Measurements from ENCODE around the gene ECM1. TPM values are rescaled to one million over a fixed set of nuclear protein-coding genes. Genes with fewer than 3 reads are reported as not detected.

ECM1 gene
- total RNA-seq, 1 donor from 2014 or later: 15.5 TPM

DNA sequence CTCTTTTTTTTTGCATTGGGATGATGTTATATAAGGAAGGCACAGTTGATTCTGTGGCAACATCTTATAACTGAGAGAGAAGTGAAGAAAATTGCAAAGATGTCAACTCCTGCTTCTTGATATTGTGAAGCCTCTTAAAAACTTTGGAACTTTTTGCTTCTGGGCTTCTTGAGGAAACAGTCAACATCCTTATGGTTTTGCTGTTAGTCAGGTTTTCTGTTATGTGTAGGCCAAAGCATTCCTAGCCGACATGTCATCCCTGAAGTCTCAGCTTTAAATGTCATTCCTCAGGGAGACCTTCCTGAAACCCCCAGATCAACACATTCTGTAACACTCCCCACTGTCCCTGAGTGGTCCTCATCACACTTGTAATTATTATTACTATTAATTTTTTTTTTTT lies 20.3 kb downstream of the ECM1 start:
- DNase-seq (no peak), ATAC-seq (no peak)

DNA sequence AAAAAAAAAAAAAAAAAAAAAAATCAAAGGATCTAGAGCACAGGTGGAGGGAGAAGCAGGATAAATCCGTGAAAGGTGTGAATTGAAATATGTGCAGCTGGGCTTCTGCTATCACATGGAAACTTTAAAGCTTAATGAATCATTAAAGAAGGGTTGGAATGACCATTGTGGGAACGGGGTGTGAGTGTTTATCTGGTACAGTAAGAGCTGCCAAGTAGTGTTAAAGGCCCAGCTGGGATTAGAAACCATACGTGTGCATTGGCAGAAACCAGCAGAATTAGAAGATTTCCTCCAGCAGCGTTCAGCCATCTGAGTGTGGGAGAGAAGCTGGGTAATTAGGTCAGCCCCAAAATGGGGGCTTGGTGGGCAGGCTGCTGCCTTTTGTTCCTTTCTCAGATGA lies 21.1 kb downstream of the ECM1 start:
- no peaks in the 10 kb centered on the region for H3K4me1 ChIP-seq
- DNase-seq (no peak), ATAC-seq (no peak)
- no peaks in the 10 kb centered on the region for H3K27me3 ChIP-seq
- TF ChIP-seq, protein P1, sequence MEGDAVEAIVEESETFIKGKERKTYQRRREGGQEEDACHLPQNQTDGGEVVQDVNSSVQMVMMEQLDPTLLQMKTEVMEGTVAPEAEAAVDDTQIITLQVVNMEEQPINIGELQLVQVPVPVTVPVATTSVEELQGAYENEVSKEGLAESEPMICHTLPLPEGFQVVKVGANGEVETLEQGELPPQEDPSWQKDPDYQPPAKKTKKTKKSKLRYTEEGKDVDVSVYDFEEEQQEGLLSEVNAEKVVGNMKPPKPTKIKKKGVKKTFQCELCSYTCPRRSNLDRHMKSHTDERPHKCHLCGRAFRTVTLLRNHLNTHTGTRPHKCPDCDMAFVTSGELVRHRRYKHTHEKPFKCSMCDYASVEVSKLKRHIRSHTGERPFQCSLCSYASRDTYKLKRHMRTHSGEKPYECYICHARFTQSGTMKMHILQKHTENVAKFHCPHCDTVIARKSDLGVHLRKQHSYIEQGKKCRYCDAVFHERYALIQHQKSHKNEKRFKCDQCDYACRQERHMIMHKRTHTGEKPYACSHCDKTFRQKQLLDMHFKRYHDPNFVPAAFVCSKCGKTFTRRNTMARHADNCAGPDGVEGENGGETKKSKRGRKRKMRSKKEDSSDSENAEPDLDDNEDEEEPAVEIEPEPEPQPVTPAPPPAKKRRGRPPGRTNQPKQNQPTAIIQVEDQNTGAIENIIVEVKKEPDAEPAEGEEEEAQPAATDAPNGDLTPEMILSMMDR (IDR thresholded peaks at IDR 0.05): no peak
- H3K9me3 ChIP-seq: no peaks in the 10 kb centered on the region
- H3K36me3 ChIP-seq: no peaks in the 10 kb centered on the region
- intact Hi-C loops (cut with DNase I): no loop called here
- no peak overlapping the region for H3K4me3 ChIP-seq
- no peak overlapping the region for H3K27ac ChIP-seq

More for the DNA sequence above, 20.3 kb downstream of the ECM1 start:
- H3K27ac ChIP-seq: no peak overlapping the region
- TF ChIP-seq, protein P1 (IDR thresholded peaks at IDR 0.05): no peak
- intact Hi-C loops (cut with DNase I): no loop called here
- no peaks in the 10 kb centered on the region for H3K36me3 ChIP-seq
- no peaks in the 10 kb centered on the region for H3K9me3 ChIP-seq
- H3K4me1 ChIP-seq: no peaks in the 10 kb centered on the region
- H3K4me3 ChIP-seq: no peak overlapping the region
- no peaks in the 10 kb centered on the region for H3K27me3 ChIP-seq

DNA sequence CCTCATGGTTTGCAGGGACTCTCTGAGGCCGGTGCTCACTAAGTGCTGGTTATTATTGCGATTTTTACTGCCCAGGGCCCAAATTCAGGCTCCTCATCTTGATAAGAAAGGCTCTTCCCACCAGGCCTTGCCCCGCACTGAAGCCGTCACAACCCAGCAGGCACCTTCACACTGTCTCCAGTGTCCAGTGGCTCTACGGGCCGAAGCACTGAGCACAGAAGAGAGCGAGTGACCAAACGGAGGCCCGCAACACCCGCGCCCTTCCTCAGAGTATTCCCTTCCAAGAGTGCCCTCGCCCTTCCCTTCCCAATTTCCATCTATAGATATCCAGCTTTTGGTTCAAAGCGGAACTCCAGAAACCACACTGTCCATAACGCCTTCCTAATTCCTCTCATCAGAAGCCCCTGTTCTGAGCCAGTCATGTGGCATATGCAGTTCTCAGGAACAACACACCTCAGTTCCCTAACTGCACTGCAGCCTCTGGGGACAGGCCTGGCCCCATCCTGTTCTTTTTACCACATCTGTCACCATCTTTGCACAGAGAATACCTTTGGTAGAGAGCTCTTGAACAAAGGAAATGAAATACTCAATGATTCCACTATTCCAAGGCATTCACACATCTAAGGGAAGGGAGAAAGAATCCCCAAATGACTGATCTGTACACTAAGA lies 22.7 kb downstream of the ECM1 start:
- Histone ChIP-seq H3K27me3 (no peaks in the 10 kb centered on the region), H3K27ac (no peak overlapping the region), H3K36me3 (no peaks in the 10 kb centered on the region), H3K9me3 (no peaks in the 10 kb centered on the region), H3K4me1 (no peaks in the 10 kb centered on the region), H3K4me3 (no peak overlapping the region)
- intact Hi-C loops (cut with DNase I): loop anchor here (5.0 kb wide), 1 partner anchor 63 kb away; no protein-coding TSS in a partner anchor
- no peak for DNase-seq
- ATAC-seq: no peak
- TF ChIP-seq, protein P1 (IDR thresholded peaks at IDR 0.05): no peak

DNA sequence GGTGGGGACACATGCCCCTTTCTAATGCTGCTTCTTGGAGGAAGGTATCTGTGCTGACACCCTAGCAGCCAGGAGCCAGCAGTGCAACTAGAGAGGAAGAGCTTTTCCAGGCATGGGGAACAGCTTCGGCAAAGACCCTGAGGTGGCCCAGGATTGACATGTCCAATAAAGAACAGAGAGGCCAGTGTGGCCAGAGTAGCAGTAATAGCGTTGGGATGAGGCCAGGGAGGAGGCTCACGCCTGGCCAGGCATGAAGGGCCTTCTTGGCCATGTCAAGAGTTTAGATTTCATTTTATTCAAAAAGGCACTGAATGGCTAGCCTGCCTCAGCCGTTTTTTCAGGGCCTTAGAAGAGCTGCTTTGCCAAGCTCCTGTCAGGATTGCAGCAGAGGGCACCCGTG lies 25.0 kb downstream of the ECM1 start:
- Histone ChIP-seq H3K9me3 (no peaks in the 10 kb centered on the region), H3K27ac (no peak overlapping the region), H3K4me1 (no peaks in the 10 kb centered on the region), H3K4me3 (no peak overlapping the region), H3K36me3 (no peaks in the 10 kb centered on the region), H3K27me3 (no peaks in the 10 kb centered on the region)
- ATAC-seq (no peak), DNase-seq (no peak)
- TF ChIP-seq, protein P1 (IDR thresholded peaks at IDR 0.05): no peak
- intact Hi-C loops (cut with DNase I): loop anchor here (5.0 kb wide), 1 partner anchor 66 kb away; no protein-coding TSS in a partner anchor

DNA sequence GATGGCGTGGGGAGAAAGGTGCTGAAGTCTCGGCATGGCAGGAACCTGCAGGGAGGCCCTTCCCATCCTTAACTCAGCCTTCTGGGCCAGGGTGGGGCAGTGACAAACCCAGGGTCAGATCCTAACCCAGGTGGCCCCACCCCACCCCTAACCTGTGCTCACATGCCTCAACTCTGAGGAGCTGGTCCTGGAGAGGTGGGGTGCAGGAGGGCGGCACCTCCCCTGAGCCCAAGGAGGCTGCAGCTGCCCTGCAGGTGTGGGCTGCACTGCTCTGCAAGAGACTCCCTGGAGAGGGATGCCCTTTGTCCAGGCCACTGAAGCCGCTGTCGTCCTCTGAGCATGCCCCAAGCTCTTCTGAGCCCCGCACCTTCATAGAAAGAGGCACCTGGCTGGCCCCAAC lies 26.1 kb downstream of the ECM1 start:
- Histone ChIP-seq H3K27ac (no peak overlapping the region), H3K9me3 (no peaks in the 10 kb centered on the region), H3K4me1 (no peaks in the 10 kb centered on the region), H3K4me3 (no peak overlapping the region), H3K27me3 (no peaks in the 10 kb centered on the region), H3K36me3 (no peaks in the 10 kb centered on the region)
- ATAC-seq: no peak
- TF ChIP-seq, protein P1 (IDR thresholded peaks at IDR 0.05): no peak
- intact Hi-C loops (cut with DNase I): loop anchor here (5.0 kb wide), 1 partner anchor 67 kb away; no protein-coding TSS in a partner anchor
- DNase-seq: no peak

All from upper lobe of right lung (tissue), 1 donor.